ENCODE results near the gene TPM1.

DNA sequence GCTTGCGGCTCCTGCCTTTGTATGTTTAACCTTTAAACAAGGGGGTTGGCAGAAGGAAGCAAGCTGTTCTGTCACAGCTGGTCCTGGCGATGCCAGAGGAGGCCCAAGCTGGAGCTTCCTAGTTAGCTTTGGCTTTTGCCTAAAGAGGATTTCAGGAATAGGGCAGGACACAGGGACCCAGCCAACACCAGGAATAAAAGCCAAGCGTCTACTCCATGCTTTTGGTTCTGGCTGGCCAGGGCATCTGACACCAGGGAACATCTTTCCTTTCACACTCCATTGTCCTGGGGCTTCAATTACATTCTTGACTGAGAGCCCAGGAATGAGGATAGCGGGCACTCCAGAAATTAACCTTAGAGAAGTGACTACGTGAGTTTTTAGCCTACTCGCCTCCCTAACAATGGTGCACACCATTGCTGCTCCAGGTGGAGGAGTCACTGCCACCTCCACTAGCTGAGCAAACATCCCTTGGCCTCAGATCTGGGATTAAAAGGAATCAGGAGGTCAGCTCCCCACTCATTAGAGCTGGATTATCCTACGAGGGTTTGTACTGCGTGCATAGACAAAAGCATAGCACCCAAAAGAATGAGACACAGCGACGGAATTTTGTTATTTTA, 38.2 kb downstream of the TPM1 start:
- TF ChIP-seq, protein P1, sequence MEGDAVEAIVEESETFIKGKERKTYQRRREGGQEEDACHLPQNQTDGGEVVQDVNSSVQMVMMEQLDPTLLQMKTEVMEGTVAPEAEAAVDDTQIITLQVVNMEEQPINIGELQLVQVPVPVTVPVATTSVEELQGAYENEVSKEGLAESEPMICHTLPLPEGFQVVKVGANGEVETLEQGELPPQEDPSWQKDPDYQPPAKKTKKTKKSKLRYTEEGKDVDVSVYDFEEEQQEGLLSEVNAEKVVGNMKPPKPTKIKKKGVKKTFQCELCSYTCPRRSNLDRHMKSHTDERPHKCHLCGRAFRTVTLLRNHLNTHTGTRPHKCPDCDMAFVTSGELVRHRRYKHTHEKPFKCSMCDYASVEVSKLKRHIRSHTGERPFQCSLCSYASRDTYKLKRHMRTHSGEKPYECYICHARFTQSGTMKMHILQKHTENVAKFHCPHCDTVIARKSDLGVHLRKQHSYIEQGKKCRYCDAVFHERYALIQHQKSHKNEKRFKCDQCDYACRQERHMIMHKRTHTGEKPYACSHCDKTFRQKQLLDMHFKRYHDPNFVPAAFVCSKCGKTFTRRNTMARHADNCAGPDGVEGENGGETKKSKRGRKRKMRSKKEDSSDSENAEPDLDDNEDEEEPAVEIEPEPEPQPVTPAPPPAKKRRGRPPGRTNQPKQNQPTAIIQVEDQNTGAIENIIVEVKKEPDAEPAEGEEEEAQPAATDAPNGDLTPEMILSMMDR (conservative IDR thresholded peaks at IDR 0.05): no peak
- no peak for TF ChIP-seq EZH2 (IDR thresholded peaks at IDR 0.05; ENCODE audit: low read depth)

Data from PC-9 (cell line).